ENCODE data around the gene SLC9A8. TPM values are rescaled to one million over a fixed set of nuclear protein-coding genes. Genes with fewer than 3 reads are reported as not detected.

The SLC9A8 gene
- total RNA-seq, 1 donor from 2014 or later: 10.5 TPM

GRCh38 chr20:49835031-49835430, 22.4 kb downstream of the SLC9A8 start:
- no peak for DNase-seq (ENCODE audit: low spot score)
- no peak for TF ChIP-seq CTCF (IDR thresholded peaks at IDR 0.05; ENCODE audit: unreplicated experiment)
- H3K27ac Mint-ChIP-seq (ENCODE audit: unreplicated experiment): no peak overlapping the region

DNA sequence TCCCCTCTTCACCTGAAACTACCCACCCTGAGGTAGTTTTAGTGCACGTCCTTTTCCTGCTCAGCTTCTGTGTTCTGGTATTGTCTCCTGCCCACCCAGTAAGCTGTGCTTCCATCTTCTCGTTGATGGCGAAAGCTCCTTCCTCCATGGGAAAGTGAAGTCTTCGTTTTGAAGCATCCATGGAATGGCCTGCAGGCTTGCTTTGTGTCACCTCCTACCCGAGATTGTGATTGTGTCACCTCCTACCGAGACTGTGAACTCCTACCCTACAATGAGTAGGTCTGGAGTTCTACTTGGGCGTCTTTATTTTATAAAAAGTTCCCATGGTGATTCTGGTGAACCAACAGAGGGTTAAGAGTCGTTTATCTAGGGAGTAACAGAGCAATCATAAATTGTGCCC, 25.9 kb downstream of the SLC9A8 start:
- TF ChIP-seq CTCF (IDR thresholded peaks at IDR 0.05; ENCODE audit: unreplicated experiment): no peak
- no peak for DNase-seq (ENCODE audit: low spot score)
- H3K4me1 Mint-ChIP-seq (ENCODE audit: unreplicated experiment): no peaks in the 10 kb centered on the region
- H3K36me3 Mint-ChIP-seq (ENCODE audit: low read depth, unreplicated experiment): peaks cover 12% of the 10 kb centered on the region
- no peak overlapping the region for H3K4me3 Mint-ChIP-seq (ENCODE audit: unreplicated experiment)
- H3K27me3 Mint-ChIP-seq (ENCODE audit: unreplicated experiment): no peaks in the 10 kb centered on the region
- no peaks in the 10 kb centered on the region for H3K9me3 Mint-ChIP-seq (ENCODE audit: unreplicated experiment)
- no peak overlapping the region for H3K27ac Mint-ChIP-seq (ENCODE audit: unreplicated experiment)

More at GRCh38 chr20:49835031-49835430, 22.4 kb downstream of the SLC9A8 start:
- Mint-ChIP-seq H3K27me3 (ENCODE audit: unreplicated experiment) (no peaks in the 10 kb centered on the region), H3K9me3 (ENCODE audit: unreplicated experiment) (no peaks in the 10 kb centered on the region), H3K4me3 (ENCODE audit: unreplicated experiment) (no peak overlapping the region), H3K4me1 (ENCODE audit: unreplicated experiment) (peaks cover 4% of the 10 kb centered on the region), H3K36me3 (ENCODE audit: low read depth, unreplicated experiment) (peaks cover 14% of the 10 kb centered on the region)

DNA sequence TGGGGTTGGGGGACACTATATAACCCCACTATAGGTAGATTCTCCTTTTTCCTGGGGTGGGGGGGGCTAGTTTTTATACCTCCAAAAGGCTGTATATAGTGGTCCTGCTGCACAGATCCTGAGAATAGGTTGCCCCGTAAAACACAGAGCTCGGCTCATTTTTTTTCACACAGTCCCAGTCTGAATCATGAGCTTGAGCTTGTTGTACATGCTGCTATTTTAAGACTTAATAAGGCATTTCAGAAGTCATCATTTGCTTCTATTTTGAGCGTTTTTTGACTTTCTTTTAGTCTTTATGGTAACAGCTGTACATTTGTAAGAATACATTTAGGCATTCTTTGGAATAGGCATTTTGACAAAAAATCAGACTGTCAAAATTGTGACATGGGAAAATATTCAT, 30.5 kb downstream of the SLC9A8 start:
- Mint-ChIP-seq H3K27me3 (ENCODE audit: unreplicated experiment) (peaks cover 3% of the 10 kb centered on the region), H3K4me1 (ENCODE audit: unreplicated experiment) (peaks cover 7% of the 10 kb centered on the region), H3K27ac (ENCODE audit: unreplicated experiment) (no peak overlapping the region), H3K4me3 (ENCODE audit: unreplicated experiment) (no peak overlapping the region), H3K9me3 (ENCODE audit: unreplicated experiment) (no peaks in the 10 kb centered on the region), H3K36me3 (ENCODE audit: low read depth, unreplicated experiment) (peaks cover 12% of the 10 kb centered on the region)
- no peak for DNase-seq (ENCODE audit: low spot score)
- TF ChIP-seq CTCF (IDR thresholded peaks at IDR 0.05; ENCODE audit: unreplicated experiment): no peak

DNA sequence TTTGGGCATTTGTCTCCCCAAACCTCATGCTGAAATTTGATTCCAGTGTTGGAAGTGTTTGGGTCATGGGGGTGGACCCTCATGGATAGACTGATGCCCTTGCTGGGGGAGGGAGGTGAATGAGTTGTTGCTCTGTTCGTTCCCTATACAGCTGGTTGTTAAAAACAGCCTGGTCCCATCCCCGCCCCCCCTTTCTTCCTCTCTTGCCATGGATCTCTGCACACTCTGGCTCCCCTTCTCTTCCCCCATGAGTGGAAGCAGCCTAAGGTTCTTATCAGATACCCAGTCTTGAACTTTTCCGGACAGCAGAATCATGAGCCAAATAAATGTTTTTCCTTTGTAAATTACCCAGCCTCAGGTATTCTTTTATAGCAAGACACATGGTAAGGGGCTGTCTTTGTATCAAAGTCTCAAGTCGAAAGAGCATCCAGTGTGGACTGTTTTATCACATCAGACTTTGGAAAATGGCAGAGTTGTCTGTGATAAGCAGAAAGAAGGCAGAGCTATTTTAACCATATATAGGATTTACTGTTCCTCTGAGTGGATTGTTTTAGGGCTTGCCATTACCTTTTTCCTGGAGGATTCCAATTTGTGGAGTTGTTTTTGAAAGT, 31.2 kb downstream of the SLC9A8 start:
- Mint-ChIP-seq H3K4me3 (ENCODE audit: unreplicated experiment) (no peak overlapping the region), H3K27ac (ENCODE audit: unreplicated experiment) (no peak overlapping the region), H3K9me3 (ENCODE audit: unreplicated experiment) (no peaks in the 10 kb centered on the region), H3K27me3 (ENCODE audit: unreplicated experiment) (peaks cover 3% of the 10 kb centered on the region), H3K36me3 (ENCODE audit: low read depth, unreplicated experiment) (peaks cover 12% of the 10 kb centered on the region), H3K4me1 (ENCODE audit: unreplicated experiment) (peaks cover 7% of the 10 kb centered on the region)
- DNase-seq (ENCODE audit: low spot score): no peak
- no peak for TF ChIP-seq CTCF (IDR thresholded peaks at IDR 0.05; ENCODE audit: unreplicated experiment)

DNA sequence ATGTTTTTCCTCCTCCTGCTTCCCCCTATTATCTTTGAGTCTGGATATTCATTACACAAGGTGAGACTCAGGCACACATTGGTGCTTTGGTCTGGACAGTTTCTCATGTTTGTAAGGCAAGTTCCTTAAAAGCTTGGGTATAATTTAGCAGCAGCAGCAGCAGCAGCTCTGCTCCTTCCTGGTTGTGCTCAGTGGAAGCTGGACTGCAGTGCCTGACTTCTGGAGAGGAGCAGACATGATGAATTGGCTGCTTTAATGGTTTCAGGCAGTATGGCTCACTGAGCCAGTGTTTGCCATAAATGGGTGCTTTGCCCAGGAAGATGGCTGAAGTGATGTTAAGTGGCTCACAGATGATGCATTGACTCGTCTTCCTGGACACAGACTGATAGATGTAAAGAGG, 32.4 kb downstream of the SLC9A8 start:
- H3K27ac Mint-ChIP-seq (ENCODE audit: unreplicated experiment): no peak overlapping the region
- no peaks in the 10 kb centered on the region for H3K9me3 Mint-ChIP-seq (ENCODE audit: unreplicated experiment)

More for the DNA sequence above, 32.4 kb downstream of the SLC9A8 start:
- H3K27me3 Mint-ChIP-seq (ENCODE audit: unreplicated experiment): peaks cover 3% of the 10 kb centered on the region
- H3K4me3 Mint-ChIP-seq (ENCODE audit: unreplicated experiment): no peak overlapping the region
- peaks cover 7% of the 10 kb centered on the region for H3K4me1 Mint-ChIP-seq (ENCODE audit: unreplicated experiment)
- no peak for TF ChIP-seq CTCF (IDR thresholded peaks at IDR 0.05; ENCODE audit: unreplicated experiment)
- H3K36me3 Mint-ChIP-seq (ENCODE audit: low read depth, unreplicated experiment): peaks cover 12% of the 10 kb centered on the region
- DNase-seq (ENCODE audit: low spot score): no peak
